GM18499 (cell line): Measurements from ENCODE around the gene CLDN7.

Experiments used
- ATAC-seq: cut with Tn5 transposase; IDR thresholded peaks from one replicate; pipeline ENCODE4 v1.9.1; 2021; ENCODE audit warnings: moderate number of reproducible peaks; ENCODE audit not compliant: insufficient read depth, unreplicated experiment

CLDN7 gene

GRCh38 chr17:7222093-7222971 lies 39.9 kb downstream of the CLDN7 start:
- no peak for ATAC-seq

DNA sequence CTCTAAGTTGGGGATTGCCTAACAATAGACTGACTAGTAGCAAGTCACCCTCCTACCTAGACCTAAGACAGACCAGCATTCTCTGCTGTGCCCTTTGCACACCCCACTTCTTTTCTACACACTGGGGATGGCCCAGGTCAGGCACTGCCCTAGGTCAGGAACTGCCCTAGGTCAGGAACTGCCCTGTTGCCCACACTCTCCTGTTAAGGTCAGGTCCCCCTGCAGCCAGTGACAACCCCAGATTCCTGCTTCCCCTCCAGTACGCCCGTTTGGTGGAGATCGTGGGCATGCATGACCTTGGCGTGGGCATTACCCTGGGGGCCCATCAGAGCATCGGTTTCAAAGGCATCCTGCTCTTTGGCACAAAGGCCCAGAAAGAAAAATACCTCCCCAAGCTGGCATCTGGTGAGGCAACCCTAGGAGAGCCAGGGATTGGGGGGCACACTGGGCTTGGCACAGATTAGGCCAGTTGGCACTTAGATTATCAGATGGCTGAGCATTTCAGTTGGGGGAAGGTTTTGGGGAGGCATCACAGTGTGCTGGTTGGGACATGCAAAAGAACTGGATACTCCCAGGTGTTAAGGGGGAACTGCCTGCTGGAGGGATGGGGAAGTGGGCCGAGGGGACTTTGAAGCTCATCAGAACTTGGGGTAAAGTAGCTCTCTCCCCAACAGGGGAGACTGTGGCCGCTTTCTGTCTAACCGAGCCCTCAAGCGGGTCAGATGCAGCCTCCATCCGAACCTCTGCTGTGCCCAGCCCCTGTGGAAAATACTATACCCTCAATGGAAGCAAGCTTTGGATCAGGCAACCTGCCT lies 40.8 kb downstream of the CLDN7 start:
- ATAC-seq: no peak

DNA sequence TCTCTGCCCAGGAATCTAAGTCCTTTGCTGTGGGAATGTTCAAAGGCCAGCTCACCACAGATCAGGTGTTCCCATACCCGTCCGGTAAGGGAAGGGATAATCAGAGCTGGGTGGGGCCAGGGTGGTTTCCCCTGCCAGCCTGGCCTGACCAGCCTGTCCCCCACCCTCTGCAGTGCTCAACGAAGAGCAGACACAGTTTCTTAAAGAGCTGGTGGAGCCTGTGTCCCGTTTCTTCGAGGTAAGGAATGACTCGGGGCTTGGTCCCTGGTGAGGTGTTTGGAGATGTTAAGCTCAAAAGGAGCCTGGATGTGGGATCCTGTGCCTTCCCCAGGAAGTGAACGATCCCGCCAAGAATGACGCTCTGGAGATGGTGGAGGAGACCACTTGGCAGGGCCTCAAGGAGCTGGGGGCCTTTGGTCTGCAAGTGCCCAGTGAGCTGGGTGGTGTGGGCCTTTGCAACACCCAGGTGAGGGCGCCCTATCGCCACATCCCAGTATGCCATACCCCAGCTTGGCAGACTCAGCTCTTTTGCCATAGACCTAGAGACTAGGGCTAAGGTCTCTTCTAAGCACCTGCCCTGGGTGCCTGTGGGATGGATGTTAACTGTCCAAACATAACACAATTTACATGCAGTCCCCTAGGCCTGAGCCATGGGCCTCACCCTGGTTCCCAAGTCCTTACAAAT lies 41.5 kb downstream of the CLDN7 start:
- no peak for ATAC-seq

DNA sequence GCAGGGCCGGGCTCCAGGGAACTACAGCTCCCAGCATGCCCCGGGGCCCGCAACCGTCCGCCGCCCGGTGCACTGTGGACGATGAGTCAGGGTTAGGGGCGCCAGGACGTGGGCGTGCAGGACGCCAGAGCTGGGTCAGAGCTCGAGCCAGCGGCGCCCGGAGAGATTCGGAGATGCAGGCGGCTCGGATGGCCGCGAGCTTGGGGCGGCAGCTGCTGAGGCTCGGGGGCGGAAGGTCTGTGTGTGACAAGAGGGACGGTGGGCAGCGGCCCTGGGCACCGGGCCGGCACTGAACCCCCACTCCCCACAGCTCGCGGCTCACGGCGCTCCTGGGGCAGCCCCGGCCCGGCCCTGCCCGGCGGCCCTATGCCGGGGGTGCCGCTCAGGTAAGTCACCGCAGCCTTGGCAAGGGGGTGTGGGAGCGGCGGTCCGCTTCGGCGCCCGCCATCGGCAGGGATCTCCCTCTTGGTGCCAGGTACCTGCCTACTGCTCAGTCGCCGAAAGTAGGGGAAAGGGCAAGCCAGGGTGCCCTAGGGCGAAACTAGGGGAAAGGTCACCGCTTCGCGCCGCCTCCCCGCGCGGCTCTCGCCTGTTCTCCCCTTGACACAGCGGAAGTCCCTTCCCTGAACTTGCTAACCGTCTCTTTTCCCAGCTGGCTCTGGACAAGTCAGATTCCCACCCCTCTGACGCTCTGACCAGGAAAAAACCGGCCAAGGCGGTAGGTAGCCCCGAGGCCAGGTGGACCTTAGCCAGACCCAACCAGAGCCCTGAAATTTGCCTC lies 42.3 kb downstream of the CLDN7 start, which contains the start of the genes ACADVL and DLG4:
TSS of gene ACADVL (plus strand) at position 127 of the 781 bp plus-strand sequence. CDS start at position 174, 47 bp downstream.
TSS of gene DLG4 (minus strand) at position 25 of the 781 bp plus-strand sequence.
- no peak for ATAC-seq

DNA sequence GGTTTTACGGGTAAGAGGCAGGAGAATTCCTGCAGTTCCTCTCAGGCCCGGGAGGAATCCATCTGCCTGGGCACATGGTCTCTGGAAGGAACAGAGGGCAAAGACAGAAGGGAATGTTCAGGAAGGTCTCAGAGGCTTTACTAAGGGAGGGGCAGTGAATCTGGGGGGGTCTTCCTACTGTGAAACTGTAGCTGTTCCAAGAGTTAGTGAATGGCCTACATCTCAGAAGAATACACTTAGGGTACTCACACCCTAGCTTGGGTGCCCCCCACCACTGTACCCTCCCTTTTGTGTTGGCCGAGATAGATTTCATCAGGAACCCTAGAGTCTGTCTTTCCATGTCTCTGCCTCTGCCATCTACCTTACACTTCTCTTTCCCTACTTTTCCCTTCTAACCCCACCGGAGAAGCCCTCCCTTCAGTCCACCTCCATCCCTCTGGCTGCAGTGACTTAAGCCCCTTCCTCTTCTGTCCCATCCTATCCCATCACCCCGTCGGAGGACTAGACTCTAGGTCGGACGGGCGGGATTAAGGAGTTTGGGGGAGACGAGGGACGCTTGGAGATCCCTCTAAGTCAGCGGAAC lies 43.0 kb downstream of the CLDN7 start:
- ATAC-seq: no peak

- ATAC-seq: no peak
These were observed 43.5 kb downstream of the CLDN7 start for GRCh38 chr17:7218758-7219157.

DNA sequence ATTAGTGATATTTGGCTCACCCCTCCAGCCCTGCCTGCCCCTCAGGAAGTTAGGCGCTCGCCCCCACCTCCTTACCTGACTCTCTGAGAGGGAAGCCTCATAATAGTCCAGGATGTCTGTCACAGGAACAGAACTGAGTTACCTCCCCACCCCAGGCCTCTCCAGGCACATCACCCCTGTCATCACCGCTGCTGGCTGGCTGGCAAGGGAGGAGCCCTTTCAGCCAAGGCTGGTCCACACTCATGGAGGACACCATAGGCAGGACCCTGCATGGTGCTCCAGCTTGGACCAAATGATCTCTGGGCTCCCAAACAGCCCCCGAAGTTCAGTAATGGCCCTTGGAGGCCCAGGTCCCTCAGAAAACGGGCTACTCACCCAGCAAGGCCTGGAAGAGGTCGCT lies 44.1 kb downstream of the CLDN7 start:
- no peak for ATAC-seq

DNA sequence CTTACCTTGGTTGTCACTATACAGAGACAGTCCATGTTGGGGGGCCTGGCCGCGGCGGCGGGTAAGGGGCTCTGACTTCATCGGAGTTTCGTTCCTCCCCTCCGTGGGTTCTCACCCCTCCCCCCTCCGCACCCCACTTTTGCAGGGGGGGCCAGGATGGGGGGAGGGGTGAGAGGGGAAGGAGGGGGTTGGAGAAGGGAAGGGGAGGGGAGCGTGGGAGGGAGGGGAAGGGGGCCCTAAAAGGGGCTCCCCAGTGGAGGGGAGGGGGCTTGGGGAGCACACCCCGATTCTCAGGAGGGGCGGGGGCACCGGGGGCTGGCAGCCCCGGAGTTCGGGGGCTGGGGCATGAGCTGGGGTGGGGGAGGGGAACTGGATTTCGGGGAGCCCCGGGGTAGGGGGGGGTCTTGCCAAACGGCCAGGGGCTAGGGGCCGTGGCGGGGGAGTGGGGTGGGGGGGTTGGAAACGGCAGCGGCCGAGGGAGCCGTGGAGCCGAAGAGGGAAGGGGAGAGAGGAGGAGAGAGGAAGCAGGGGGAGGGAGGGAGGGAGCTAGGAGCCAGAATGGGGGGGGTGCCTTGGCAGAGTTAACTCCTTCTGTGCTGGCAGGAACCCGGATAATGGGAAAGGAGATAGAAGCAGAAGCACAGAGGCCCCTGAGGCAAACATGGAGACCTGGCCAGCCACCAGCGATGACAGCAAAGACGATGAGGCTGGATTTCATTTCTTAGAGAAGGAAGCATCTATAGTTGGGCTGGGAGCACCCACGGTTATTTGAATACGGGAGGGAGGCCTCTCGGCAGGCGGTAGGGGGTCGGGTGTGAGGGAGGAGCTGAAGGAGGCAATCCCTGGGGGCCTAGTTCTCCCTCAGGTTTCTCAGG lies 44.9 kb downstream of the CLDN7 start:
- ATAC-seq: no peak

DNA sequence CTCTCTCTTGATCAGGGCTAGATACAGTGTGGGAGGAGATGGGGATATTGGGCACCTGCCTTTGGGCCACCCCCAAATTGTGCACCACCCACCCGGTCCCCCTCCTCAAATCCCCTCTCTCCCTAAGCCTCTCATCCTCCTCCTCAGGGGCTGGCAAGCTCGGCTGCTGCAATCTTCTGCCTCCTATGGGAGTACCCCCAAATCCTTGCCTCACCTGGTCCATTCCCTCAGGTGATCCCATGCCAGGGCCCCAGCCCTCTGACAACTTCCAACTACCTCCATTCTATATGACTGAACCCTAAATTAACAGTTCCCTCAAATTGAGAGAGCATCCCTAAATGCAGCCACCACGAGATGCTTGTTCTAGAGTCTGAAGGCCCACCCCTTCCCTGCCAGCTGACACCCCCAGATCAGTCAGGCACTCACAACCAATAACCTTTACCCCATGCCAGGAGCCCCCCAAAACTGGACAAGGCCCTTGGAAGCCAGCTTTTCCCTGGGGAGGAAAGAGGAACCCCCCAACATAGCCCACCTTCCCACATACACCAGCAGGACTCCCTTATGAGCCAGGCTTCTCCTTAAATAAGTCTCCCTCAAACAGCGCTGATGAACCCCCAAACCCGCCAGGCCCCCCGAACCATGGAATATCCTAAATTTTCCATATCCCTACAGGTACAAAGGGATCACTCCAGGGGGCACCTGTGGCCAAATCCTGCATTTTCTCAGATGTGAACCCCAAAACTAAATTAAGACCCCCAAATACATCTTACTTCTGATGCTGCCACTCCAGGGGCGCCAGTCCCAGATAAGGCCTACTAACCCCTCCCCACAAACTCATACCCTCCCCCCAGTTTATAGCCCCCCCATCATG lies 45.8 kb downstream of the CLDN7 start:
- ATAC-seq: no peak

GRCh38 chr17:7215652-7216180 lies 46.6 kb downstream of the CLDN7 start:
- ATAC-seq: no peak

GRCh38 chr17:7215136-7215638 lies 47.1 kb downstream of the CLDN7 start:
- no peak for ATAC-seq

GRCh38 chr17:7214300-7215135 lies 47.8 kb downstream of the CLDN7 start:
- peak; percentile 39 for ATAC-seq

GRCh38 chr17:7213895-7214299 lies 48.4 kb downstream of the CLDN7 start:
- ATAC-seq: no peak

- no peak for ATAC-seq
These were observed 50.6 kb downstream of the CLDN7 start for GRCh38 chr17:7211491-7212273.
